ENCODE measurements around the gene TNIP2.
"Not testable (repeated sequence)": the region's sequence is repeated elsewhere in the genome, so short reads cannot be mapped to it uniquely, and the experiment has no call there.

TNIP2 gene

GRCh38 chr4:2735869-2736268 lies 20.3 kb downstream of the TNIP2 start:
- TF ChIP-seq GATA1 (IDR thresholded peaks at IDR 0.05; ENCODE audit: low read depth, low read length), result no peak
- no peak for TF ChIP-seq POLR2A (IDR thresholded peaks at IDR 0.05; ENCODE audit: low read length)
- DNase-seq, result no peak

- TF ChIP-seq POLR2A (IDR thresholded peaks at IDR 0.05; ENCODE audit: low read length) (no peak), GATA1 (IDR thresholded peaks at IDR 0.05; ENCODE audit: low read depth, low read length) (no peak)
- no peak for DNase-seq
Observed at GRCh38 chr4:2734612-2735011, 21.5 kb downstream of the TNIP2 start.

GRCh38 chr4:2733844-2734574 lies 22.1 kb downstream of the TNIP2 start:
- TF ChIP-seq GATA1 (IDR thresholded peaks at IDR 0.05; ENCODE audit: low read depth, low read length), result no peak
- no peak for TF ChIP-seq POLR2A (IDR thresholded peaks at IDR 0.05; ENCODE audit: low read length)
- DNase-seq, result no peak

- no peak for TF ChIP-seq GATA1 (IDR thresholded peaks at IDR 0.05; ENCODE audit: low read depth, low read length)
- TF ChIP-seq POLR2A (IDR thresholded peaks at IDR 0.05; ENCODE audit: low read length), result no peak
- no peak for DNase-seq
Observed at GRCh38 chr4:2733001-2733843, 22.9 kb downstream of the TNIP2 start.

GRCh38 chr4:2732526-2732925 lies 23.6 kb downstream of the TNIP2 start:
- no peak for TF ChIP-seq GATA1 (IDR thresholded peaks at IDR 0.05; ENCODE audit: low read depth, low read length)
- TF ChIP-seq POLR2A (IDR thresholded peaks at IDR 0.05; ENCODE audit: low read length), result no peak
- DNase-seq, result no peak

- DNase-seq, result no peak
- TF ChIP-seq POLR2A (IDR thresholded peaks at IDR 0.05; ENCODE audit: low read length), result no peak
- no peak for TF ChIP-seq GATA1 (IDR thresholded peaks at IDR 0.05; ENCODE audit: low read depth, low read length)
Observed at GRCh38 chr4:2731907-2732317, 24.2 kb downstream of the TNIP2 start.

GRCh38 chr4:2729533-2729875 lies 26.6 kb downstream of the TNIP2 start:
- DNase-seq, result no peak
- TF ChIP-seq POLR2A (IDR thresholded peaks at IDR 0.05; ENCODE audit: low read length) (no peak), GATA1 (IDR thresholded peaks at IDR 0.05; ENCODE audit: low read depth, low read length) (no peak)

GRCh38 chr4:2728806-2729532 lies 27.2 kb downstream of the TNIP2 start:
- TF ChIP-seq GATA1 (IDR thresholded peaks at IDR 0.05; ENCODE audit: low read depth, low read length), result no peak
- TF ChIP-seq POLR2A (IDR thresholded peaks at IDR 0.05; ENCODE audit: low read length), result no peak
- DNase-seq, result no peak

- no peak for TF ChIP-seq POLR2A (IDR thresholded peaks at IDR 0.05; ENCODE audit: low read length)
- no peak for TF ChIP-seq GATA1 (IDR thresholded peaks at IDR 0.05; ENCODE audit: low read depth, low read length)
- DNase-seq, result no peak
Observed at GRCh38 chr4:2728221-2728620, 27.9 kb downstream of the TNIP2 start.

- DNase-seq, result not testable (repeated sequence)
Observed at GRCh38 chr4:2726881-2727280, 29.3 kb downstream of the TNIP2 start.

GRCh38 chr4:2725380-2725779 lies 30.8 kb downstream of the TNIP2 start:
- TF ChIP-seq GATA1 (IDR thresholded peaks at IDR 0.05; ENCODE audit: low read depth, low read length), result no peak
- TF ChIP-seq POLR2A (IDR thresholded peaks at IDR 0.05; ENCODE audit: low read length), result no peak
- DNase-seq, result no peak

GRCh38 chr4:2723751-2724150 lies 32.4 kb downstream of the TNIP2 start:
- DNase-seq, result no peak
- TF ChIP-seq POLR2A (IDR thresholded peaks at IDR 0.05; ENCODE audit: low read length), result no peak
- no peak for TF ChIP-seq GATA1 (IDR thresholded peaks at IDR 0.05; ENCODE audit: low read depth, low read length)

GRCh38 chr4:2722033-2722432 lies 34.1 kb downstream of the TNIP2 start:
- DNase-seq, result no peak
- TF ChIP-seq GATA1 (IDR thresholded peaks at IDR 0.05; ENCODE audit: low read depth, low read length) (no peak), POLR2A (IDR thresholded peaks at IDR 0.05; ENCODE audit: low read length) (no peak)

- TF ChIP-seq POLR2A (IDR thresholded peaks at IDR 0.05; ENCODE audit: low read length) (no peak), GATA1 (IDR thresholded peaks at IDR 0.05; ENCODE audit: low read depth, low read length) (no peak)
- no peak for DNase-seq
Observed at GRCh38 chr4:2721586-2721985, 34.5 kb downstream of the TNIP2 start.
